ENCODE measurements around the gene GLRA3. TPM values are rescaled to one million over a fixed set of nuclear protein-coding genes. Genes with fewer than 3 reads are reported as not detected.

GLRA3 gene
- total RNA-seq, 2 experiments from 2014 or later: not detected

- Mint-ChIP-seq H3K27me3 (peaks cover 1% of the 10 kb centered on the region), H3K9me3 (no peaks in the 10 kb centered on the region), H3K36me3 (ENCODE audit: low read depth) (no peaks in the 10 kb centered on the region), H3K4me3 (no peak overlapping the region), H3K4me1 (ENCODE audit: low read depth) (no peaks in the 10 kb centered on the region), H3K27ac (no peak overlapping the region)
- ATAC-seq (no peak), DNase-seq (no peak)
- ChIA-PET POLR2A (no interaction called here), CTCF (no interaction called here)
- intact Hi-C loops (cut with micrococcal nuclease): no loop called here
- no peak for TF ChIP-seq CTCF (IDR thresholded peaks at IDR 0.05)
These were observed 202.6 kb downstream of the GLRA3 start for GRCh38 chr4:174626342-174627008.

- ChIA-PET CTCF (interaction anchor here (1.0 kb wide), 1 partner anchor 21 kb away, joined by 3 read pairs; no protein-coding TSS in a partner anchor), POLR2A (no interaction called here)
- intact Hi-C loops (cut with micrococcal nuclease): no loop called here
- Mint-ChIP-seq H3K36me3 (ENCODE audit: low read depth) (no peaks in the 10 kb centered on the region), H3K27me3 (no peaks in the 10 kb centered on the region), H3K27ac (no peak overlapping the region), H3K9me3 (peaks cover 7% of the 10 kb centered on the region), H3K4me3 (no peak overlapping the region), H3K4me1 (ENCODE audit: low read depth) (no peaks in the 10 kb centered on the region)
- no peak for DNase-seq
- TF ChIP-seq CTCF (IDR thresholded peaks at IDR 0.05): no peak
- ATAC-seq: no peak
These were observed 212.4 kb downstream of the GLRA3 start for GRCh38 chr4:174616661-174617060.

GRCh38 chr4:174613979-174614378 is 215.1 kb downstream of the GLRA3 start:
- H3K4me1 Mint-ChIP-seq (ENCODE audit: low read depth): no peaks in the 10 kb centered on the region
- H3K27ac Mint-ChIP-seq: no peak overlapping the region
- TF ChIP-seq CTCF (IDR thresholded peaks at IDR 0.05): no peak
- H3K4me3 Mint-ChIP-seq: no peak overlapping the region
- DNase-seq (no peak), ATAC-seq (no peak)
- POLR2A ChIA-PET: no interaction called here
- CTCF ChIA-PET: no interaction called here
- intact Hi-C loops (cut with micrococcal nuclease): no loop called here
- peaks cover 7% of the 10 kb centered on the region for H3K9me3 Mint-ChIP-seq
- no peaks in the 10 kb centered on the region for H3K36me3 Mint-ChIP-seq (ENCODE audit: low read depth)
- no peaks in the 10 kb centered on the region for H3K27me3 Mint-ChIP-seq

- intact Hi-C loops (cut with micrococcal nuclease): no loop called here
- CTCF ChIA-PET: no interaction called here
These were observed 217.3 kb downstream of the GLRA3 start for GRCh38 chr4:174611792-174612191.

More at GRCh38 chr4:174611792-174612191, 217.3 kb downstream of the GLRA3 start:
- H3K4me3 Mint-ChIP-seq: no peak overlapping the region
- DNase-seq: no peak
- no peak for TF ChIP-seq CTCF (IDR thresholded peaks at IDR 0.05)
- H3K27ac Mint-ChIP-seq: no peak overlapping the region
- POLR2A ChIA-PET: no interaction called here
- H3K27me3 Mint-ChIP-seq: no peaks in the 10 kb centered on the region
- no peaks in the 10 kb centered on the region for H3K4me1 Mint-ChIP-seq (ENCODE audit: low read depth)
- ATAC-seq: no peak
- no peaks in the 10 kb centered on the region for H3K36me3 Mint-ChIP-seq (ENCODE audit: low read depth)
- peaks cover 7% of the 10 kb centered on the region for H3K9me3 Mint-ChIP-seq
